Kidney epithelial cell (primary cell): ENCODE results near the gene RNF10. TPM values are rescaled to one million over a fixed set of nuclear protein-coding genes. Genes with fewer than 3 reads are reported as not detected.
"Not testable (repeated sequence)": the region's sequence is repeated elsewhere in the genome, so short reads cannot be mapped to it uniquely, and the experiment has no call there.

Source experiments
- DNase-seq: peaks from one replicate; pipeline ENCODE4 v3.0.0-alpha.2; 2010; ENCODE audit warnings: low read depth
- H3K27me3 ChIP-seq: 2 replicates; pipeline ENCODE4 v1.6.0; 2011; ENCODE audit warnings: low read length; ENCODE audit not compliant: control insufficient read depth, insufficient read depth
- H3K36me3 ChIP-seq: 2 replicates; pipeline ENCODE4 v1.5.1; 2011; ENCODE audit warnings: low read length; ENCODE audit not compliant: control insufficient read depth, insufficient read depth
- H3K4me3 ChIP-seq: 2 replicates; pipeline ENCODE4 v1.5.1; 2011; ENCODE audit warnings: low read depth, mild to moderate bottlenecking, control low read depth, low read length
- total RNA-seq: library from RNA; depleted of rRNA; stranded (reverse); fragments of >200 nt; gene quantifications from 2 replicates; pipeline ENCODE4 v1.2.3, GENCODE V29; 2015
- TF ChIP-seq, protein P1 (sequence below): IDR thresholded peaks from 2 replicates; pipeline ENCODE4 v1.5.1; 2011; ENCODE audit warnings: mild to moderate bottlenecking, moderate library complexity, low read length, control low read depth, inconsistent platforms; ENCODE audit not compliant: insufficient read depth, poor library complexity, severe bottlenecking

RNF10 gene
- total RNA-seq, 1 donor from 2014 or later = 117 TPM

DNA sequence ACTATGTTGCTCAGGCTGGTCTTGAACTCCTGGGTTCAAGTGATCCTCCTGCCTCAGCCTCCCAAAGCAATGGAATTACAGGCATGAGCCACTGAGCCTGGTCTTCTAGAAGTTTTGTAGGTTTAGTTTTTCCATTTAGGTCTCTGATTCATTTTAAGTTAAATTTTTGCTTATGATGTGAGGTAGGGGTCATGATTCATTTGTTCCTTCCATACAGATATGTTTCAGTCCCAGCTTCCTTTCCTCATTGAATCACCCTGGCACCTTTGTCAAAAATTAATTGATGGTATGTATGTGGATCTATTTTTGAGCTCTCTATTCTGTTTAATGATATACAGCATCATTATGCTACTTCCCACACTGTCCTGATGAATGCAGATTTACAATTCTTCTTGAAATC is 80.7 kb downstream of the RNF10 start:
- no peak overlapping the region for H3K4me3 ChIP-seq
- TF ChIP-seq, protein P1, sequence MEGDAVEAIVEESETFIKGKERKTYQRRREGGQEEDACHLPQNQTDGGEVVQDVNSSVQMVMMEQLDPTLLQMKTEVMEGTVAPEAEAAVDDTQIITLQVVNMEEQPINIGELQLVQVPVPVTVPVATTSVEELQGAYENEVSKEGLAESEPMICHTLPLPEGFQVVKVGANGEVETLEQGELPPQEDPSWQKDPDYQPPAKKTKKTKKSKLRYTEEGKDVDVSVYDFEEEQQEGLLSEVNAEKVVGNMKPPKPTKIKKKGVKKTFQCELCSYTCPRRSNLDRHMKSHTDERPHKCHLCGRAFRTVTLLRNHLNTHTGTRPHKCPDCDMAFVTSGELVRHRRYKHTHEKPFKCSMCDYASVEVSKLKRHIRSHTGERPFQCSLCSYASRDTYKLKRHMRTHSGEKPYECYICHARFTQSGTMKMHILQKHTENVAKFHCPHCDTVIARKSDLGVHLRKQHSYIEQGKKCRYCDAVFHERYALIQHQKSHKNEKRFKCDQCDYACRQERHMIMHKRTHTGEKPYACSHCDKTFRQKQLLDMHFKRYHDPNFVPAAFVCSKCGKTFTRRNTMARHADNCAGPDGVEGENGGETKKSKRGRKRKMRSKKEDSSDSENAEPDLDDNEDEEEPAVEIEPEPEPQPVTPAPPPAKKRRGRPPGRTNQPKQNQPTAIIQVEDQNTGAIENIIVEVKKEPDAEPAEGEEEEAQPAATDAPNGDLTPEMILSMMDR = no peak
- DNase-seq = no peak
- H3K36me3 ChIP-seq = no peaks in the 10 kb centered on the region
- peaks cover 7% of the 10 kb centered on the region for H3K27me3 ChIP-seq

DNA sequence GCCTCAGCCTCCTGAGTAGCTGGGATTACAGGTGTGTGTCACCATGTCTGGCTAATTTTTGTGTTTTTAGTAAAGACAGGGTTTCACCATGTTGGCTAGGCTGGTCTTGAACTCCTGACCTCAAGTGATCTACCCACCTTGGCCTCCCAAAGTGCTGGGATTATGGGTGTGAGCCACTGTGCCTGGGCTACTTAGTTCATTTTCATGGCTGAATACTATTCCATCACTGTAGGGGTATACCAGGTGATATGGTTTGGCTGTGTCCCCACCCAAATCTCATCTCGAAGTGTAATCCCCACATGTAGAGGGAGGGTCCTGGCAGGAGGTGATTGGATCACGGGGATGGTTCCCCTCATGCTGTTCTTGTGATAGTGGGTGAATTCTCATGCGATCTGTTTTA is 83.0 kb downstream of the RNF10 start:
- H3K4me3 ChIP-seq, H3K36me3 ChIP-seq, DNase-seq, H3K27me3 ChIP-seq: not testable (repeated sequence)

DNA sequence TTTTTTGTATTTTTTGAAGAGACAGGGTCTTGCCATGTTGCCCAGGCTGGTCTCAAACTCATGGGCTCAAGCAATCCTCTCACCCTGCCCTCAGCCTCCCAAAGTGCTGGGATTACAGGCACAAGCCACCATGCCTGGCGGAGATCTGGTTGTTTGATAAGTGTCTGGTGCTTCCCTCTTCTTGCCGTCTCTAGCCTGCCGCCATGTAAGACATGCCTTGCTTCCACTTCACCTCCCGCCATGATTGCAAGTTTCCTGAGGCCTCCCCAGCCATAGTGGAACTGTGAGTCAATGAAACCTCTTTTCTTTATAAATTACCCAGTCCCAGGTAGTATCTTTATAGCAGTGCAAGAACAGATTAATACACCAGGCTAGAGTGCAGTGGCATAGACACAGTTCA is 83.6 kb downstream of the RNF10 start:
- not testable (repeated sequence) for H3K27me3 ChIP-seq, H3K4me3 ChIP-seq, H3K36me3 ChIP-seq, DNase-seq

DNA sequence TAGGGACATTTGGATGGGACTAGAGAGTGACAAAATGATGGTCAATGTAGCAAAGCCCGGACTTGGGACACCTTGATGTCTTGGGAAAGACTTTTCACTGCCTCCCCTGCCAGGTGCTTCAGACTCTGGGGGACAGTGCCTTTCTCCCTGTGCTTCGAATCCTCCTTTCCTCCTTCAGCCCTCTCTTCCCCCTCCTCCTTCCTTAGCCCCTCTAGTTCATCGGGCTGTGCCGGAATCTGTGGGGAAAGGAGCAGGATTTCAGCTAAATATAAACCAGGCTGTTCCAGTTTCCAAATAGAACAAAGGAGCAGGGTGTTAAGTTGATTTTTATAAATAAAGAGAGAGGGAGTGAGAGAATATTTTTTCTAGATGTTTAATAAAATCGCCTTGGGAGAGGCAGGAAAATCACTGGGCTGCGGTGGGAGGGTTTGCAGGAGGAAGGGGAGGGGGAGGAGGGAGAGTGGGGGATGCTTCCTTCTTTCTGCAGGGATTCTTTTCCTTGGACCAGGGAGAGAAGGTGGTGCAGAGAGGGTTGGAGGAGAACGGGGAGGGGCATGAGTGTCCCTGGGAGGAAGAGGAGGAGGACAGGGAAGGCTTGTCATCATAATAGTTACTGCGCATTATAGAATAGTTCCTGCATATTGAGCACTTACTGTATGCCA is 84.9 kb downstream of the RNF10 start:
- no peak overlapping the region for H3K4me3 ChIP-seq
- no peak for DNase-seq
- H3K36me3 ChIP-seq = no peaks in the 10 kb centered on the region
- H3K27me3 ChIP-seq = peaks cover 9% of the 10 kb centered on the region
- TF ChIP-seq, protein P1 = no peak

DNA sequence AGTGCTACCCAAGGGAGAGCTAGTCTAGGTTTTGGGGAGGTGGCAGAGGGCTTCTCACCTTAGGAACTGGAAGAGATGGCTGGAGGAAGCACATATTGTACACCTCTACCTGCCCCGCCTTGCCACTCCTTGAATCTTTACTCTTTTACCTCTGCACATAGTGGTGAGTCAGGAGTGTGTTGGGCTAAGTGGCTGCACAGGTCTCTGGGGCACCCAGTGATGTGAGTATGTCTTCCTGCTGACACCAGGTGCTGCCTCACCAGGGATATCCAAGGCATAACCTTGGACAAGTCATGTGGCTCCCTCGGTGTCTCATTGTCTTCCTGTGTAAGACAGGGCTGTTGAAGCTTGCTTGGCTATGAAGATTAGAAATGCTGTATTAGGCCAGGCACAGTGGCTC is 86.5 kb downstream of the RNF10 start:
- H3K4me3 ChIP-seq = no peak overlapping the region
- H3K27me3 ChIP-seq = peaks cover 9% of the 10 kb centered on the region
- no peaks in the 10 kb centered on the region for H3K36me3 ChIP-seq
- TF ChIP-seq, protein P1 = no peak
- DNase-seq = no peak

DNA sequence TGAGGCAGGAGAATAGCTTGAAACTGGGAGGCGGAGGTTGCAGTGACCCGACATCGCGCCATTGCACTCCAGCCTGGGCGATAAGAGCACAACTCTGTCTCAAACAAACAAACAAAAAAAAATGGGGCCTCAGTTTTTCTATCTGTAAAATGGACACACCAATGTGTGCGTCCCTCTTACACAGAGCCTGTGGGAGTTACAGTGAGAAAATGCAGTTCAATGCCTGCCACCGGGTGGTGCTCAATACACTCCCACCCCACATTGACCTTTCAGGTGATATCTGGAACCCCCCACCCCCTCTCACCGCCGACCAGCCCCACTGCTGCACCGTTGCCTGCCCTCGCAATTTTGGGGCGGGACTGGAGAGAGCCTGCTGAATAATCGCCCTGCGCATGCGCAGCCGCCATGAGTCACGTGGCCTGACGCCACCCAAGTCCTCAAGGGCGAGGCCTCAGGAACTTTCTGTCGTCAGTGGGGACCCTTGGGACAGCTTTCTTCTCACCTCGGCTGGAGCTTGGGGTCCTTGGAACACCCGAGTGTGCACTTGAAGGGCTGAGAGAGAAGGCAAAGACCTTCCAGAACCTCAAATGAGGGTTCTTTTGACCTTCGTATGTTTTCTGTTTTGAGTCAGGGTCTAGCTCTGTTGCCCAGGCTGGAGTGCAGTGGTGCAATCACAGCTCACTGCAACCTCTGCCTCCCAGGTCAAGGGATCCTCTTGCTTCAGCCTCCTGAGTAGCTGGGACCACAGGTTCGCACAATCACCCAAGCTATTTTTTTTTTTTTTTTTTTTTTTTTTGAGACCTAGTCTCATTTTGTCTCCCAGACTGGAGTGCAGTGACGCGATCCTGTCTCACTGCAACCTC is 91.6 kb downstream of the RNF10 start:
- H3K27me3 ChIP-seq = no peaks in the 10 kb centered on the region
- TF ChIP-seq, protein P1 = no peak
- no peaks in the 10 kb centered on the region for H3K36me3 ChIP-seq
- H3K4me3 ChIP-seq = no peak overlapping the region
- DNase-seq = no peak

Other genes with a start within 250 kb of the RNF10 start
- gene RNU4-2, start 242.5 kb upstream of the RNF10 start, total RNA-seq = under 0.01 TPM in 2 replicates
- gene RNU4-1, start 241.1 kb upstream of the RNF10 start, total RNA-seq = under 0.01 TPM in 1 of 2 replicates, not detected in the other
- 0.29 and 2.3 TPM in 2 replicates for gene SIRT4, start 232.0 kb upstream of the RNF10 start, total RNA-seq
- gene PLA2G1B, start 206.6 kb upstream of the RNF10 start, total RNA-seq = not detected in 2 replicates
- gene MSI1, start 165.2 kb upstream of the RNF10 start, total RNA-seq = 3.6 and 8.1 TPM in 2 replicates
- 561 and 615 TPM in 2 replicates for gene COX6A1, start 96.2 kb upstream of the RNF10 start, total RNA-seq
- 43.4 and 57.1 TPM in 2 replicates for gene TRIAP1, start 88.0 kb upstream of the RNF10 start, total RNA-seq
- 22.5 and 25.7 TPM in 2 replicates for gene GATC, start 87.9 kb upstream of the RNF10 start, total RNA-seq
- gene SRSF9, start 64.6 kb upstream of the RNF10 start, total RNA-seq = 76.3 and 94.7 TPM in 2 replicates
- 380 and 381 TPM in 2 replicates for gene DYNLL1, start 38.2 kb upstream of the RNF10 start, total RNA-seq
- 29.2 and 30.6 TPM in 2 replicates for gene COQ5, start 5.2 kb upstream of the RNF10 start, total RNA-seq
- 34.0 and 47.8 TPM in 2 replicates for gene POP5, start 47.0 kb downstream of the RNF10 start, total RNA-seq
- gene CABP1, start 106.3 kb downstream of the RNF10 start, total RNA-seq = not detected in 2 replicates
- 78.0 and 82.3 TPM in 2 replicates for gene MLEC, start 152.8 kb downstream of the RNF10 start, total RNA-seq
- 22.8 and 29.4 TPM in 2 replicates for gene UNC119B, start 176.1 kb downstream of the RNF10 start, total RNA-seq
- 15.9 and 20.0 TPM in 2 replicates for gene ACADS, start 191.5 kb downstream of the RNF10 start, total RNA-seq